Left hindlimb (tissue), 1 donor: ENCODE measurements around the gene CCHCR1.
"Not testable (repeated sequence)": the region's sequence is repeated elsewhere in the genome, so short reads cannot be mapped to it uniquely, and the experiment has no call there.

Experiments used
- DNase-seq: peaks from one replicate; pipeline ENCODE4 v3.0.0-alpha.2; 2018

The CCHCR1 gene

GRCh38 chr6:31157513-31158139, at the start of gene CCHCR1:
CCHCR1 (minus strand) TSS chr6:31157802; CDS start chr6:31157600, 202 bp downstream.
- no peak for DNase-seq

- DNase-seq: no peak
Observed at GRCh38 chr6:31205638-31206037, 48.0 kb upstream of the CCHCR1 start.

DNA sequence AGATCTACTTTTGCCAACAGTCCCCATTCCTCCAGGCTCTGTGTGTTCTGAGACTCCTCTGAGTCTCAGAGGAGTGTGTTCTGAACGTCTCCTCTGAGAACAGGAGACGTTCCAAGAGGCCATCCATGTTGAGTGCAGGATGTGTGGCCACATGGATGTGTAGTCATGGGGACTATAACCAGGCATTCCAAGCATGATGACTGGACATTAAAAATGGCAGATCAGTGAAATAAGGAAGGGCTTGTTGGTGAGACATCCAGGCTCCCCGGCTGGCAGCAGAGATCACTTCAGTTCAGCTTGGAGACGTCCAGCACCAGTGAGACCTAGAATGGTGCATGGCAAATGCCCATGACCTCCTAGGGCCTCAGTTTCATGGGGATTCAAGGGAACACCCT, 47.1 kb upstream of the CCHCR1 start:
- no peak for DNase-seq

DNA sequence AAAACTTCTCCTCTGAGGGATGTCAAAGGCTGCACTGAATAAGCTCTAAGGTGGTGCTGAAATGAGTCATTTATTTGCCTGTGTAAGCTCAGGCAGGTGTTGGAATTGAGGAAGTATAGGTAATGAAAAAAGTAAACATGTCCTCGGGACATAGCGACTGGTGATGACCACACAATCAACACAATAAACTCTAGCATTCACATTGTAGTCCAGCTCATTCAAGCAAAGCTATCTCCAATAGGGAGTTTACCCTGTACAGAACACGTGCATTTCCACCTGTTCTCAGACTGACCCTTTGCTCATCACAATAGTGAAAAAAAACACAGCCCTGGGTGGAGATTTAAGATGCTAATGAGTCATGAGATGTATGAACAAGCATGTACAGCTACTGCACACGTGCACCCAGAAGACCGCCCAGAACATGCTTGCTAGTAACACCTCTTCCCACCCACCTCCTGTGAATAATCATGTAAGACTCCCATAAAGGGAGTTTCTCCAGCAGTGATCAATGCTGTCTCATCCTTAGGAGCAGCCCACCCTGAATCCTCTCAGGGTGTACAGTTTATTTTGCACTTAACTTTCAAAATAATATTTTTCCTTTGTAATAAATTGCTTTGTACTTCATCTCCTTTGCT, 45.9 kb upstream of the CCHCR1 start:
- DNase-seq: no peak

GRCh38 chr6:31202259-31203166, 44.9 kb upstream of the CCHCR1 start:
- DNase-seq: no peak

DNA sequence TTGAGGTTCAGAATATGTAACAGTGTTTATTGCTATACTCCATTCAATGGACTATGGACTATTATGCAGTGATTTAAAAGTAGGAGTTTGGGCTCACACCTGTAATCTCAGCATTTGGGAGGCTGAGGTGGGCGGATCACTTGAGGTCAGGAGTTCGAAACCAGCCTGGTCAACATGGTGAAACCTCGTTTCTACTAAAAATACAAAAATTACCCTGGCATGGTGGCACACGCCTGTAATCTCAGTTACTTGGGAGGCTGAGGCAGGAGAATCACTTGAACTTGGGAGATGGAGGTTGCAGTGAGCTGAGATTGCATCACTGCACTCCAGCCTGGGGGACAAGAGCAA, 41.5 kb upstream of the CCHCR1 start:
- DNase-seq: not testable (repeated sequence)

GRCh38 chr6:31197559-31198305, 40.1 kb upstream of the CCHCR1 start:
- DNase-seq: peak; percentile 88

- DNase-seq: not testable (repeated sequence)
Observed at GRCh38 chr6:31196251-31197022, 38.8 kb upstream of the CCHCR1 start.

- DNase-seq: not testable (repeated sequence)
Observed at GRCh38 chr6:31195308-31195979, 37.8 kb upstream of the CCHCR1 start.

- DNase-seq: no peak
Observed at GRCh38 chr6:31194061-31194834, 36.6 kb upstream of the CCHCR1 start.

DNA sequence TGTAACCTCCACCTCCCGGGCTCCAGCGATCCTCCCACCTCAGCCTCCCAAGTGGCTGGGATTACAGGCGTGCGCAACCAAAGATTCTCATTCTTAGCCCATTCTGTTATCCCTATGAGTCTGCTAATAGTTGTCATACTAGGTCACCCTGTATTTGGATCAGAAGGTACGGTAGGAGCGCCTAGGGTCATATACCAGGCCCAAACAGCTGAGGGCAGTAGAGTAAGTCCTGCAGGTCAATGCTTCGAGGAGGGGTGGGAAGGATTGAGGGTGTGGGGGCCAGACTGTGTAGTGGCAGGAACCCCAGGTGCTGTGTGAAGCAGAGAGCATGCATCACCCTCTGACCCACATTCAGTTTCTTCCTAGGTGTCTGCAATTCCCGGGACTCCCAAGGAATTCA, 35.6 kb upstream of the CCHCR1 start:
- DNase-seq: no peak

DNA sequence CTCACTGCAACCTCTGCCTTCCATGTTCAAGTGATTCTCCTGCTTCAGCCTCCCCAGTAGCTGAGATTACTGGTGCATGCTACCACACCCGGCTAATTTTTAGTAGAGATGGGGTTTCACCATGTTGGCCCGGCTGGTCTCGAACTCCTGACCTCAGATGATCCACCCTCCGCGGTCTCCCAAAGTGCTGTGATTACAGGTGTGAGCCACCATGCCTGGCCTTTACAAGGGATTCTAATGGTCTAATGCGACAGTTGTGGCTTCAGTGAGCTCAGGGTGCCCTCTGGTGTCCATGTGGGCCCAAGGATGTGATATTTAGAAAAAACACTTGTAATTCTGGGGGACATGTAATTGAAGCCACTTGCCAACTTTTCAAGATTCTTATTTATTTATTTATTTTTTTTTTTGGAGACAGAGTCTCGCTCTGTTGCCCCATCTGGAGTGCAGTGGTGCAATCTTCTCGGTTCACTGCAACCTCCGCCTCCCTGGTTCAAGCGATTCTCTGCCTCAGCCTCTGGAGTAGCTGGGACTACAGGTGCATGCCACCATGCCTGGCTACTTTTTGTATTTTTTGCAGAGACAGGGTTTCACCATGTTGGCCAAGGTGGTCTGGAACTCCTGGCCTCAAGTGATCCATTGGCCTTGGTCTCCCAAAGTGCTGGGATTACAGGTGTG, 35.0 kb upstream of the CCHCR1 start:
- DNase-seq: peak; percentile 67

- no peak for DNase-seq
Observed at GRCh38 chr6:31190488-31190887, 32.9 kb upstream of the CCHCR1 start.

DNA sequence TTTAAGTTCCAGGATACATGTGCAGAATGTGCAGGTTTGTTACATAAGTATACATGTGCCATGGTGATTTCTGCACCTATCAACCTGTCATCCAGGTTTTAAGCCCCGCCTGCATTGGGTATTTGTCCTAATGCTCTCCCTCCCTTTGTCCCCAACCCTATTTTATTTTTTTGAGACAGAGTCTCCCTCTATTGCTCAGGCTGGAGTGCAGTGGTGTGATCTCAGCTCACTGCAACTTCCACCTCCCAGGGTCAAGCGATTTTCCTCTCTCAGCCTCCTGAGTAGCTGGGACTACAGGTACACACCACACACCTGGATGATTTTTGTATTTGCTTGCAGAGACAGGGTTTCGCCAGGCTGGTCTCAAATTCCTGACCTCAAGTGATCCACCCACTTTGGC, 31.6 kb upstream of the CCHCR1 start:
- DNase-seq: not testable (repeated sequence)

DNA sequence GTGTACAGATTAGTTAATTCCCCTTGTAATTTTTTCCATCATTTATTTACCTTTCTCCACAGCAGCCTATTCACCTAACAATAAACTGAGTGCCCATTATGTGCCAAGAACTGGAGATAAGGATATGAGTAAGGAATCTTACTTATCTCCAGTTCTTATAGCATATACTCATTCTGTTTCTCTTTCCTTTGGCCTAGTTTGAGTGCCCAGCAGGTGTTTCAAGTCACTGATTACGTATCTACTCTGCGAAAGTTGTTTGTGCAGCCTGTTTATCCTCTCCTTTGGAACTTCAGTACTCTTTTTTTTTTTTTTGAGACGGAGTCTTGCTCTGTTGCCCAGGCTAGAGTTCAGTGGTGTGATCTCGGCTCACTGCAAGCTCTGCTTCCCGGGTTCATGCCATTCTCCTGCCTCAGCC, 30.2 kb upstream of the CCHCR1 start:
- no peak for DNase-seq

DNA sequence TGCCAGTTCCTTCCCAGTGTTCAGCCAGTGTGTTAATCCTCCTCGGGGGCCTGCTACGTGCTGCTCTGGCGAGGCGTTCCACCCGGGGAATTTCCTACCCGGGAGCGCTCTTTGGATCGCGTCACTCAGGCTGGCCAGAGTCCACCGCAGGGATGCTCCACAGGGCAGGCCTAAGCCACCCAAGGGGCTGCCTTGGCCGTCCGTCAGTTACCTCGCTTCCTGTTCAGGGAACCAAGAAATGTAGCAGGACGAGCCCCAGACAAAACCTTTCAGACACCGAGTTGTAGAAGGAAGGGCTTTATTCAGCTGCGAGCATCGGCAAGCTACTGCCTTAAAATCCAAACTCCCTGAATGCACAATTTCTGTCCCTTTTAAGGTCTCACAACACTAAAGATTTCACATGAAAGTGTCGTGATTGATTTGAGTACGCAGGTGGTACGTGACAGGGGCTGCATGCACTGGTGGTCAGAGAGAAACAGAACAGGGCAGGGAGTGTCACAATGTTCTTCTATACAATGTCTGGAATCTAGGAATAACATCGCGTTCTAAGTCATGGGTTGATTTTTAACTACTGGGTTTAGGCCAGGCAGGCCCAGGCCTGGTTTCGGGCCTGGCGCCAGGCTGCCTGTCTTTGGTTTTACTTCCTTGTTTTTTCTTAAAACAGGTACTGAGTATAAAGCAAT, 28.6 kb upstream of the CCHCR1 start:
- no peak for DNase-seq

DNA sequence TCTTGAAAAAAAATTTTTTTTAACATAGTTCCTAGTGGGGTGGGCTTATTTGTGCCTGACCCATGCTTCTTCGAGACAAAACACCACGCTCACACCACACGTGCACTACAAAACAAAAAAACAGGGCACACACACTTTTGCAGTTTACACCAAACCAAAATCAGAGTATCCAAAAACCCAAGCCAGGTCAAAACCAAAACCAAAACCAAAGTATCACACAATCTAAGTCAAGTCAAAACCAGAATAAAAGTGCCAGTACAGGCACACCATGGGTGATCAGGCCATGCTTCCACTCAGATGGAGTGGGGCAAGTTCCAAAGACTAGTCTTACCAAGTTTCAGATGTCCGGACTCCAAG, 28.1 kb upstream of the CCHCR1 start:
- DNase-seq: not testable (repeated sequence)

DNA sequence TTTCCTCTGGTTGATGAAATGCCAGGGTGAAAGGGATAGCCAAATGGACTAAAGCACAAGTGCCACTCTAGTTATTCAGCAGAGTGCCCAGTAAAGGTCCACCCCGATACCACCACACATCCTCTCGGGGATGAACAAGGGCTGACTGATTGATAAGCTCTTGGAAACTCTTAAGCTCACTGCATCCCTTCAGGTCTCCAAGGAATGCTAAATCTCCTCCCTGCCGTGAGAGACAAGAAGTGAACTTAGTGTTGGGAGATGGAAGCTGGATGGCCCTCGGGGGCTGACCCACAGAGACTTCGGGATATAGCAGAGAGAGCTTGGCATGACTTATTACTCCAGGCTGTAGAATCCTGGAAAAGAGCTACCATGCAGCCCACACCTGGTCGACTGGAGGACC, 26.3 kb upstream of the CCHCR1 start:
- not testable (repeated sequence) for DNase-seq

GRCh38 chr6:31183287-31183686, 25.7 kb upstream of the CCHCR1 start:
- not testable (repeated sequence) for DNase-seq

GRCh38 chr6:31180500-31180899, 22.9 kb upstream of the CCHCR1 start:
- DNase-seq: peak; percentile 69
